OCI-LY1 (cell line): Measurements from ENCODE around the gene ANKS1A.

Experiments used
- EZH2 ChIP-seq: fragments of 200-600 bp; sonication (generic), shearing (Covaris generic); IDR thresholded peaks from 2 replicates; pipeline ENCODE4 v1.8.0; 2017; ENCODE audit warnings: borderline replicate concordance, mixed run types, mild to moderate bottlenecking, antibody characterized with exemption, low read length, moderate library complexity, mixed read lengths
- TF ChIP-seq, protein P1 (sequence below): fragments of 200-600 bp; sonication (generic), shearing (Covaris generic); IDR thresholded peaks from 2 replicates; pipeline ENCODE4 v1.5.1; 2017; ENCODE audit warnings: mild to moderate bottlenecking, antibody characterized with exemption, low read length, moderate library complexity, mixed read lengths

GRCh38 chr6:34917626-34918285 lies 28.7 kb downstream of the ANKS1A start:
- TF ChIP-seq EZH2, result no peak
- TF ChIP-seq, protein P1, sequence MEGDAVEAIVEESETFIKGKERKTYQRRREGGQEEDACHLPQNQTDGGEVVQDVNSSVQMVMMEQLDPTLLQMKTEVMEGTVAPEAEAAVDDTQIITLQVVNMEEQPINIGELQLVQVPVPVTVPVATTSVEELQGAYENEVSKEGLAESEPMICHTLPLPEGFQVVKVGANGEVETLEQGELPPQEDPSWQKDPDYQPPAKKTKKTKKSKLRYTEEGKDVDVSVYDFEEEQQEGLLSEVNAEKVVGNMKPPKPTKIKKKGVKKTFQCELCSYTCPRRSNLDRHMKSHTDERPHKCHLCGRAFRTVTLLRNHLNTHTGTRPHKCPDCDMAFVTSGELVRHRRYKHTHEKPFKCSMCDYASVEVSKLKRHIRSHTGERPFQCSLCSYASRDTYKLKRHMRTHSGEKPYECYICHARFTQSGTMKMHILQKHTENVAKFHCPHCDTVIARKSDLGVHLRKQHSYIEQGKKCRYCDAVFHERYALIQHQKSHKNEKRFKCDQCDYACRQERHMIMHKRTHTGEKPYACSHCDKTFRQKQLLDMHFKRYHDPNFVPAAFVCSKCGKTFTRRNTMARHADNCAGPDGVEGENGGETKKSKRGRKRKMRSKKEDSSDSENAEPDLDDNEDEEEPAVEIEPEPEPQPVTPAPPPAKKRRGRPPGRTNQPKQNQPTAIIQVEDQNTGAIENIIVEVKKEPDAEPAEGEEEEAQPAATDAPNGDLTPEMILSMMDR, result no peak
